ENCODE data around the gene AFAP1. TPM values are rescaled to one million over a fixed set of nuclear protein-coding genes. Genes with fewer than 3 reads are reported as not detected.

The AFAP1 gene
- total RNA-seq, 1 donor from 2014 or later, result 29.5 TPM

DNA sequence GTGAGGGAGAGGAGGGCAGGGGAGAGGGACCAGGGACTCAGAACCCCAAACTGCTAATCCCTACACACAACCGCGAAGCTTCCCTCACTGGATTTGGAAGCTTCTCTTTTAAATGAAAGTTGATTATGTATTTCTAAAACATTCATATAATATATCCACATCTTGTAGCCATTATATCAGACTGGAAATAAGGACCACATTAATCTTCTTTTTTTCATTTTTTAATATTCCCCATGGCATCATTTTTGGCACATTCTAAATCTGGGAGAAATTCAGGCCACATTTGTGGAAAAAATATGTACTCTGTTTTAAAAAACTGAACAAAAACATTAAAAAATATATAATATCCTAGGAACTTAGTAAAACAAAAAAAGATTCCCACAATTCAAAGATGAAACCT lies 97.8 kb downstream of the AFAP1 start:
- no peak for DNase-seq (ENCODE audit: low spot score)

- no peak for DNase-seq (ENCODE audit: low spot score)
These were observed 98.6 kb downstream of the AFAP1 start for GRCh38 chr4:7841071-7841470.

GRCh38 chr4:7839856-7840255 lies 99.8 kb downstream of the AFAP1 start:
- DNase-seq (ENCODE audit: low spot score), result no peak

DNA sequence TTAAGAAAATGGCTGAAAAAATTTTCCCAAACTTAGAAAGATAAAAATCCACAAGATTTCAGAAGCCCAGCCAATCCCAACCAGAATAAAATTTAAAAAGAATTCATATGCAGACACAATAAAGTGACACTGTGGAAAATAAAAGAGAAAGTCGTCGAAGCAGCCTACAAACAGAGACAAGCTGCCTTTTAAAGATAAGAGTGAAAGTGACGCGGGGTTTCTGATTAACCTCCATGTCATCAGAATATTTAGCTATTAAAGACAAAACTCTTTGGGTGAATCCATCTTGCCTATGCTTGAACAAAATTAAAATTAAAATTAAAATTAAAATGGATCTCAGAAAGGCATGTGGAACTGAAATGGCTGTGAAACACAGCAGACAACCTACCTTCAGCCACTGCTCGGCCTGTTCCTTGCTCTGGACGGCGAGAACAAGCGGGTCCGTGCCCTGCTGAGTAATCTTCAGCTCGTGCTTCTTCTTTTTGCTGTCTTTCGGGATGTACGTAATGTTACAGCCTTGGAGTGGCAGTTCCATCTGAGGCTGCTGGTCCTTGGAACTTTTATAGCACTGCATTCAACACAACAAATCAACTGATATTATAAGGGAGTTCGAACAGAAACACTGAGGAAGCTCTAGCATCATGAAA lies 101.4 kb downstream of the AFAP1 start:
- DNase-seq (ENCODE audit: low spot score), result no peak

GRCh38 chr4:7837597-7838135 lies 102.0 kb downstream of the AFAP1 start:
- DNase-seq (ENCODE audit: low spot score), result no peak

- DNase-seq (ENCODE audit: low spot score), result no peak
These were observed 107.6 kb downstream of the AFAP1 start for GRCh38 chr4:7831858-7832730.

GRCh38 chr4:7831330-7831729 lies 108.3 kb downstream of the AFAP1 start:
- DNase-seq (ENCODE audit: low spot score), result no peak

DNA sequence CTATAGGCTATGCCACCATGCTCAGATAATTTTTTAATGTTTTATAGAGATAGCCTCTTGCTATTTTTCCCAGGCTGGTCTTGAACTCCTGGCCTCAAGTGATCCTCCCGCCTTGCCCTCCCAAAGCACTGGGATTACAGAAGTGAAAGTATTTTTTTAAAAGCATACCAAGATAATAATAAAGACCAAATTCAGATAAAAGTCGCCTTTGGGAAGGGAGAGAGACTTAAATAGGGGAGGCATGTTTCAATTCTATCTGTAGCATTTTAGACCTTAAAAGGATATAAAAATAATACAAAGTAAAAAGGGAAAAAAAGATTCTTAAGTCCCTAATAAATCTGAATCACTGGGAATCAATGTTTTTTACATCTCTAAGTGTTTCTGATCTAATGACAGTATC lies 108.9 kb downstream of the AFAP1 start:
- no peak for DNase-seq (ENCODE audit: low spot score)

GRCh38 chr4:7829652-7830580 lies 109.7 kb downstream of the AFAP1 start:
- no peak for DNase-seq (ENCODE audit: low spot score)

GRCh38 chr4:7828793-7829301 lies 110.8 kb downstream of the AFAP1 start:
- no peak for DNase-seq (ENCODE audit: low spot score)

DNA sequence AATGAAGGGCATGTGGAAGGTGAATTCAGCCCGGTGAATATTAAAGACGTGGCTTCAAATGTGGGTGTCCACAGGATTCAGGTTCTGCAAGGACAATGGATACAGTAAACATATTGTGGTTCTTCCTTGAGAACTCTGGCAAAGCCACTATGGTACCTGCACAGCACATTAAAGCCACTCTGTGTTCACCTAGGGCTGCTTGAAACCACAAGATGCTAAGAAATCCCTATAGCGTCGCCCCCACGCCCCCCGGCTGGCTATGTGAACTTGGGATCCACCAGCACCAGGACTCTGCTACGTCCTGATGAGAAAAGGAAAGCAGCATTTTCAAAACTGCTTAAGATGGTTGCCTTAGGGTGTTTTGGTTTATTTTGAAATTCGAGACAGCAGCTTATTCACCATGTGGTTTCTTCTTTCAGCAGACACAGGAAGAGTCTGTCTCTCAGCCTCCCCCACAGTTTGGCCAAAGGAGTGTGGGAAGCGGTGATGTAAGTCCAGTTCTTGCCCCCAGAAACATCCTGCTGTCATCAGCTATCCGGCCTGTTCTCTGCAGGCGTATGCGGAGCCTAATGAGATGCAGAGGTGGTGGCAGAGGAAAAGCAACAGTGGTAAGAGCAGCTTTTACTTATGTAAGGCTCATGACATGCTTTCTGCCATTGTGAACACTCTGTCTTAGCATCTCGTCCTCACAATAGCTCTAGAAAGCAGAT lies 111.5 kb downstream of the AFAP1 start:
- DNase-seq (ENCODE audit: low spot score), result peak; percentile 72

- no peak for DNase-seq (ENCODE audit: low spot score)
These were observed 112.1 kb downstream of the AFAP1 start for GRCh38 chr4:7827566-7827965.

DNA sequence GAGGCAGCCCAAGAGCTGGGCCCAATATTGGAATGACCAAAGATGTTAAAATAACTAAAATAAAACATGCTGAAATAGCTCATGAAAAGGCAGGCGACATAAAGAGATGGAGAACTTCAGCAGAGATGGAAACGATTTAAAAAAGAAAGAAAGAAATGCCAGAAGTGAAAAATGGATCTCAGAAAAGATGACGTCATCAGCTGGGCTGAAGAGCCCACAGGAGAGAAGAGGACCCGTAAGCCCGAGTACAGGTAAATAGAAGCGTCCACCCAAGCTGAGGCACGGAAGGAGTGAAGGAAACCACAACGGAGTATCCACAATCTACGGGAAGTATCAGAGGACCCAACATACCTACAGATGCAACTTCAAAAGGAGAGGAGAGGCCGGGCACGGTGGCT lies 112.8 kb downstream of the AFAP1 start:
- DNase-seq (ENCODE audit: low spot score), result no peak

DNA sequence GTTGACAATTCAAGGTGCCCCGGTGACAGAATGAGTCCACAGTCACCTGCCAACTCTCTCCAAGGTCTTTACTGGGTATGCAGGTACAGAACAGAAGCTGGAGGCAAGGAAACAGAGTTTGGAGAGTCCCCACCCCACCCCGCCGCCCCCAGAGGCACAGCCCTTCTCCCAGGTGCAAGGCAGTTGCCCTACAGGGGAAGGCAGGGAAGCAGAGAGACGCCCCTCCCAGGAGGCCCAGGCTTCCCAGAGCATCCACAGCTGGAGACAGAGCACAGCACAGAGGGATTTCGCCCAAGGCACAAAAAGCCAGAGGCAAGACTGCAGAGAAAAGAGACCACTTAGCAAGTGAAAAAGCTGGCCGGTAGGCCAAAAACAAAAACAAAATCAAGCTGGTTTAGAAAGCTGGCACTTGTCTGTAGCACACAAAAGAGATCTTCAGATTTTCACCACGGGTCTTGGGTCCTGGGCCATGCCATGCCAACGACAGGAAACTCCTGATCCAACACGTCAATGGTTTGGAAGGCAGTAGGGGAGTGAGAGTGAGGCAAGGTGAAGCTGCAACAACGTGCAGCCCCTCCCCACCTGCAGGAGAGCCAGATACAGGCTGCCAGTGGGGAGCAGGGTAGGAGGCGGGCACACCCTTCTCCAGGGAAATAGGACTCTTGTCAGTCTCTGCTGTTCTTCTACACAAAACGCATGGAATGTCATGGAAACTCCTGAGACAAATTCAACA lies 113.3 kb downstream of the AFAP1 start:
- no peak for DNase-seq (ENCODE audit: low spot score)

DNA sequence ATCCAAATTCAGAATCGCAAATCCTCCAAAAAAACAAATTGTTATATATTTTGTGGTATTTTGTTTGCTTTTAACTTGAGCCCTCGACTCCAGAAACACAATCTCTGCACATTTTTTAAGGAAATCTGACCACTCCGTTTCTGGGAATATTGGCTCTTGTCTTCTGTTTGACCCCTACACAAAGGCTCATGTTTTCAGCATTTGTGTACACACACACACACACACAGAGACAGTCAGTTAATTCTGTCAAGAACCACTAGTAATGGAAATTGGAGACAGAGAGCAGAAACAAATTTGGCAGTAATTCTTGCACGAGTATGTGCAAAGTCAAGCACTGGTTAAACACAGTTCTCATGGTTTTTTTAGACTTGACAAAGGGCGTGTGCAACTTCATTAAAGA lies 115.4 kb downstream of the AFAP1 start:
- DNase-seq (ENCODE audit: low spot score), result no peak

DNA sequence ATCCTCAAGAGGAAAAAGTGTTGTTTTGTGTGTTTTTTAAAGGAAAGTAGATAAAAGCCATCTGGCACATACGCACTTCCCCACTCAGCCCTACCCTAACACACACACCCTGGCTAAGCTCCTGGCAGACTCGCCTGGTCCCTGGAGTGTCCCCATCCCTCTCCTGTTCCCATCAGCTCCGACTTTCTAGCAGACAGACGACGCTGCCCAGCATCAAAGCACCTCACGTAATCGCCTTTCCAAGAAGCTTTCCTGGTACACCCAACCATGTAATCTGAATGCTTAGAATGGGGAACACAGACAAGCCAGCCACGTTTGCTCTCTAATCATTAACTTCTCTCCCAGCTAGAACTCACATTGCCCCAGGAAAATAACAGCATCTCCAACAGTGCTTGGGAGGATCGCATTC lies 116.2 kb downstream of the AFAP1 start:
- DNase-seq (ENCODE audit: low spot score), result no peak

GRCh38 chr4:7822877-7823276 lies 116.8 kb downstream of the AFAP1 start:
- DNase-seq (ENCODE audit: low spot score), result no peak

DNA sequence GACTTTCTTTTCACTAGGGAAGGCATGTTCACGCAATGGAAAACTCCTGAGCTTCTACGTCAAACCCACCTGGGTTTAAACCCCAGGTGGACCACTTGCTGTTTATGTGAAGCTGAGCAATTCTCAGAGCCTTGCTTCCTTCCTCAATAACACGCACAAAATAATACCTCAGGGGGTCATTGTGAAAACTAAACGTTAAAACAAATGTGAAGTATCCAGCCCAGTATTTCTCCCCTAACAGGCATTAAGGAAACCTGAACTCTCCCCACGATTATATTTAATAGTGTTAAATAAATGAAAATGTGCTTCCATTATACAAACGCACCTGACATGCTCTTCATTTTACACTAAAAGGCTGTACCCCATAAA lies 117.5 kb downstream of the AFAP1 start:
- DNase-seq (ENCODE audit: low spot score), result no peak

DNA sequence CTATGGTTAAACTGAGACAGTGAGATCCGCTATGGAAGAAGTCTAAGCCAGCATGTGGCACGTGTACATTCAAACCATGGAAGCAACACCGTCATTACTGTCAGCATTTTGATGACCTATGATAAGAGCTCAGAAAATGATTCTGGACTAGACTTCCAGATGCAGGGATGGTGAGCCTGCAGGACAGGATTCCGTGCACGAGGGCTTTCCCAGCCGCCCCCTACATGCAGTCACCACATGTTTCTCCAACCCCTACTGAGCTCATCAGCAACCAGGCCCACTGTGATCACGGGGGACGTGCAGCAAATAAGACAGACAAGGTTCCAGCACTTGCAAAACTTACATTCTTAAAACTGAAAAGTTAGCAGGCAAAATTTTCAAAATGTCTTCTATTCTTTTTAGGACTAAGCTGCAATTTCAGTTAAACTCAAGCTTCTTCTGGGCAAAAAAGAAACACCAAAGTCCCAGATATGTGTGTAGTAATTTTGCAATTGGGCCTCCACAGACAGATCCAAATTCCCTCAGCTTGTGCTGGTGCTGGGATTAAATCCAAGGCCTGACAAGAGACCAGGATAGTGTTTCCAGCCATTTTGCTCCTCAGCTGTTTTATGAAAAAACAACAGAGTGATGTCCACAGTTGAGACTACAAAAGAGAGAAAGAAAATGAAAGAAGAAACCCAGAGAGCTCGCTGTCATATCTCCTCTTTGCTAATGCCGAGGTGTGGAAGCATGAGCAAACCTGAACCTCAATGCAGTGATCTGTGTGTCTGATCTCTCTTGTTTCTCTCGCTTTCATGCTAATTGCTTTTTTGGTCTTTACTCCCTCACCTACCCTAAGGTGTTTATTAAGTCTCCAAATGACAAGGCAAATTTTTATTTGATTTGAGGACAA lies 118.2 kb downstream of the AFAP1 start:
- DNase-seq (ENCODE audit: low spot score), result no peak
